Measurements from ENCODE around the gene STAP1. TPM values are rescaled to one million over a fixed set of nuclear protein-coding genes. Genes with fewer than 3 reads are reported as not detected.

STAP1 gene
- total RNA-seq, 2 experiments from 2014 or later, result 88.4 to 111 TPM

- intact Hi-C loops (cut with micrococcal nuclease; ENCODE audit: unreplicated experiment), result loop anchor here (10.0 kb wide), 1 partner anchor 798 kb away; no protein-coding TSS in a partner anchor
- Histone ChIP-seq H4K20me1 (ENCODE audit: insufficient read depth, low read length) (peaks cover 7% of the 10 kb centered on the region; the same call in 1 of the 2 replicates), H3K9me3 (ENCODE audit: low read length) (no peaks in the 10 kb centered on the region), H3K27ac (ENCODE audit: low read depth, low read length, poor library complexity, severe bottlenecking) (peak overlapping the region; percentile 87), H3K4me2 (ENCODE audit: low read length) (peak overlapping the region; percentile 6), H3K4me1 (ENCODE audit: insufficient read depth, low read length, poor library complexity, severe bottlenecking) (peaks cover 71% of the 10 kb centered on the region), H3K36me3 (ENCODE audit: insufficient read depth, low read length) (peaks cover 21% of the 10 kb centered on the region), H3K4me3 (ENCODE audit: low read depth, low read length, poor library complexity, severe bottlenecking) (no peak overlapping the region), H3K79me2 (ENCODE audit: insufficient read depth, low read depth, low read length) (peaks cover 32% of the 10 kb centered on the region), H2AFZ (ENCODE audit: low read length) (peak overlapping the region; percentile 85), H3K9me2 (ENCODE audit: insufficient read depth, low read length) (no peaks in the 10 kb centered on the region)
- BruUV-seq (replicated peaks), result no TSS peak
- ChIA-PET POLR2A (interaction anchor here (0.6 to 5.8 kb wide), 10 partner anchors 9 to 364 kb away, joined by 3 to 94 read pairs (median 6); partner anchors contain the start of gene STAP1), CTCF (ENCODE audit: unreplicated experiment) (interaction anchor here (0.9 kb wide), 2 partner anchors 29 to 154 kb away, joined by 3 to 4 read pairs; partner anchors contain the start of gene UBA6)
- TF ChIP-seq, protein P1, sequence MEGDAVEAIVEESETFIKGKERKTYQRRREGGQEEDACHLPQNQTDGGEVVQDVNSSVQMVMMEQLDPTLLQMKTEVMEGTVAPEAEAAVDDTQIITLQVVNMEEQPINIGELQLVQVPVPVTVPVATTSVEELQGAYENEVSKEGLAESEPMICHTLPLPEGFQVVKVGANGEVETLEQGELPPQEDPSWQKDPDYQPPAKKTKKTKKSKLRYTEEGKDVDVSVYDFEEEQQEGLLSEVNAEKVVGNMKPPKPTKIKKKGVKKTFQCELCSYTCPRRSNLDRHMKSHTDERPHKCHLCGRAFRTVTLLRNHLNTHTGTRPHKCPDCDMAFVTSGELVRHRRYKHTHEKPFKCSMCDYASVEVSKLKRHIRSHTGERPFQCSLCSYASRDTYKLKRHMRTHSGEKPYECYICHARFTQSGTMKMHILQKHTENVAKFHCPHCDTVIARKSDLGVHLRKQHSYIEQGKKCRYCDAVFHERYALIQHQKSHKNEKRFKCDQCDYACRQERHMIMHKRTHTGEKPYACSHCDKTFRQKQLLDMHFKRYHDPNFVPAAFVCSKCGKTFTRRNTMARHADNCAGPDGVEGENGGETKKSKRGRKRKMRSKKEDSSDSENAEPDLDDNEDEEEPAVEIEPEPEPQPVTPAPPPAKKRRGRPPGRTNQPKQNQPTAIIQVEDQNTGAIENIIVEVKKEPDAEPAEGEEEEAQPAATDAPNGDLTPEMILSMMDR (conservative IDR thresholded peaks at IDR 0.05; ENCODE audit: low read length), result peak; percentile 52
- no peak for TF ChIP-seq EZH2phosphoT487 (IDR thresholded peaks at IDR 0.05; ENCODE audit: borderline replicate concordance, low read depth, low read length)
- DNase-seq (ENCODE audit: low spot score), result no peak
These were observed 11.6 kb upstream of the STAP1 start for GRCh38 chr4:67546971-67547370.

DNA sequence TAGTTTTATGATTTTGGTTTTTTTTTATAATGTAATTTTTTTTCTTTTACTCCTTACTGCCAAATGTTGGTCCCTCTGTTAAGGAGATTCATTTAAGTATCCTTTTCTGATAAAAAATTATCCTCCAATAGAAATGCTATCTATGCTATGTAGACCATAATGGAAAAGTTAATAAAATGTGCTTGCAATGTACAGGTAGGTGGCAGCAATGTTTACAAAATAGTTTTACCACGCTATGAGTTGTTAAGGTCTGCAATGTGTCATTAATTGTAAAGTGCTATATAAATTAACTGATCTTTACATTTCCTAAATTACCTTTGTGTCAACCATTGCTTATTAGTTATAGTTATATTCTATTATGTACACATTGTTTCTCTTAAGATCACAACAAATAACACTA lies 9.4 kb upstream of the STAP1 start:
- DNase-seq (ENCODE audit: low spot score), result peak; percentile 73
- Histone ChIP-seq H2AFZ (ENCODE audit: low read length) (peak overlapping the region; percentile 94; the same call in 1 of the 2 replicates), H3K79me2 (ENCODE audit: insufficient read depth, low read depth, low read length) (peaks cover 11% of the 10 kb centered on the region)

More for the DNA sequence above, 9.4 kb upstream of the STAP1 start:
- no peaks in the 10 kb centered on the region for H3K9me3 ChIP-seq (ENCODE audit: low read length)
- no peak overlapping the region for H3K4me2 ChIP-seq (ENCODE audit: low read length)
- peaks cover 2% of the 10 kb centered on the region; the same call in 1 of the 2 replicates for H4K20me1 ChIP-seq (ENCODE audit: insufficient read depth, low read length)
- POLR2A ChIA-PET, result interaction anchor here (1.0 kb wide), 1 partner anchor 626 kb away, joined by 3 read pairs; no protein-coding TSS in a partner anchor
- intact Hi-C loops (cut with micrococcal nuclease; ENCODE audit: unreplicated experiment), result loop anchor here (1.0 to 10.0 kb wide), 4 partner anchors 152 to 796 kb away; partner anchors contain the start of gene UBA6
- H3K36me3 ChIP-seq (ENCODE audit: insufficient read depth, low read length), result no peaks in the 10 kb centered on the region
- no peak overlapping the region for H3K4me3 ChIP-seq (ENCODE audit: low read depth, low read length, poor library complexity, severe bottlenecking)
- CTCF ChIA-PET (ENCODE audit: unreplicated experiment), result no interaction called here
- no TSS peak for BruUV-seq (replicated peaks)
- H3K9me2 ChIP-seq (ENCODE audit: insufficient read depth, low read length), result no peaks in the 10 kb centered on the region
- peaks cover 68% of the 10 kb centered on the region for H3K4me1 ChIP-seq (ENCODE audit: insufficient read depth, low read length, poor library complexity, severe bottlenecking)
- peak overlapping the region; percentile 23 for H3K27ac ChIP-seq (ENCODE audit: low read depth, low read length, poor library complexity, severe bottlenecking)
- TF ChIP-seq, protein P1 (conservative IDR thresholded peaks at IDR 0.05; ENCODE audit: low read length), result peak; percentile 92
- no peak for TF ChIP-seq EZH2phosphoT487 (IDR thresholded peaks at IDR 0.05; ENCODE audit: borderline replicate concordance, low read depth, low read length)
